Vagina (tissue), 2 donors: ENCODE results near the gene BCL7B. TPM values are rescaled to one million over a fixed set of nuclear protein-coding genes. Genes with fewer than 3 reads are reported as not detected.
A peak's percentile ranks its signal among the peaks of the same experiment; 100 is the strongest.
"Not testable (repeated sequence)": the region's sequence is repeated elsewhere in the genome, so short reads cannot be mapped to it uniquely, and the experiment has no call there.

Experiments used
- DNase-seq, 2 donors: peaks; one replicate each; pipeline ENCODE4 v3.0.0-alpha.2; 2017; ENCODE audit errors: extremely low spot score in 2 of 2
- H3K27ac ChIP-seq: fragments of 200-600 bp; sonication (generic); one replicate; pipeline ENCODE4 v1.5.1; 2019
- H3K27me3 ChIP-seq: fragments of 200-600 bp; sonication (generic); one replicate; pipeline ENCODE4 v1.5.1; 2019
- H3K36me3 ChIP-seq, 2 donors: fragments of 200-600 bp; sonication (generic); one replicate each; pipeline ENCODE4 v1.5.1; 2017 to 2019
- H3K4me1 ChIP-seq: fragments of 200-600 bp; sonication (generic); one replicate; pipeline ENCODE4 v1.5.1; 2019
- H3K4me3 ChIP-seq, 2 donors: fragments of 200-600 bp; sonication (generic); 1 replicate in 1 of 2; 2 replicates in 1 of 2; pipeline ENCODE4 v1.5.1; 2016 to 2019
- H3K9me3 ChIP-seq: fragments of 200-600 bp; sonication (generic); one replicate; pipeline ENCODE4 v1.5.1; 2019
- CTCF ChIP-seq, 3 experiments: fragments of 450-650 bp in 2 of 3; fragments of 200-600 bp in 1 of 3; sonication (generic) in 1 of 3; IDR thresholded peaks; one replicate each; pipeline ENCODE4 v1.5.1; 2017 to 2019; ENCODE audit warnings: antibody characterized with exemption in 3 of 3, mild to moderate bottlenecking in 2 of 3, moderate library complexity in 2 of 3
- POLR2A ChIP-seq, 2 donors: fragments of 450-650 bp; IDR thresholded peaks; one replicate each; pipeline ENCODE4 v1.6.1; 2017; ENCODE audit warnings: antibody characterized with exemption in 2 of 2, mild to moderate bottlenecking in 2 of 2, moderate library complexity in 2 of 2
- POLR2AphosphoS5 ChIP-seq, 2 donors: sonication (generic); formaldehyde crosslinking; IDR thresholded peaks; one replicate each; pipeline ENCODE4 v1.9.0; 2017; ENCODE audit warnings: antibody characterized with exemption in 2 of 2, mild to moderate bottlenecking in 2 of 2, low read depth in 1 of 2; ENCODE audit not compliant: insufficient read depth in 1 of 2
- intact Hi-C: fragments of 100-400 bp; cut with DNase I; formaldehyde crosslinking; loops from one replicate; pipeline ENCODE4 v1.15.1; 2023
- total RNA-seq: library from RNA; depleted of rRNA; stranded (reverse); fragments of >200 nt; gene quantifications from one replicate; pipeline ENCODE4 v1.2.3, GENCODE V29; 2016

Gene BCL7B
- total RNA-seq, 1 donor from 2014 or later = 57.0 TPM

- TF ChIP-seq POLR2A (IDR thresholded peaks at IDR 0.05) (no peak), CTCF (IDR thresholded peaks at IDR 0.05) (no peak), POLR2AphosphoS5 (IDR thresholded peaks at IDR 0.05; ENCODE audit: insufficient read depth in 1 of 2, low read depth in 1 of 2) (no peak)
- intact Hi-C loops = loop anchor here (5.0 kb wide), 1 partner anchor 33 kb away; the partner anchor contains the start of gene BAZ1B
- Histone ChIP-seq H3K4me3 (peak overlapping the region; percentile 73 to 95), H3K36me3 (peaks cover 0 to 26% of the 10 kb centered on the region in 2 donors), H3K27ac (peak overlapping the region; percentile 99), H3K4me1 (peaks cover 24% of the 10 kb centered on the region), H3K9me3 (no peaks in the 10 kb centered on the region), H3K27me3 (no peaks in the 10 kb centered on the region)
- DNase-seq = no peak
Measured at GRCh38 chr7:73555411-73555982, 2.0 kb downstream of the BCL7B start.

DNA sequence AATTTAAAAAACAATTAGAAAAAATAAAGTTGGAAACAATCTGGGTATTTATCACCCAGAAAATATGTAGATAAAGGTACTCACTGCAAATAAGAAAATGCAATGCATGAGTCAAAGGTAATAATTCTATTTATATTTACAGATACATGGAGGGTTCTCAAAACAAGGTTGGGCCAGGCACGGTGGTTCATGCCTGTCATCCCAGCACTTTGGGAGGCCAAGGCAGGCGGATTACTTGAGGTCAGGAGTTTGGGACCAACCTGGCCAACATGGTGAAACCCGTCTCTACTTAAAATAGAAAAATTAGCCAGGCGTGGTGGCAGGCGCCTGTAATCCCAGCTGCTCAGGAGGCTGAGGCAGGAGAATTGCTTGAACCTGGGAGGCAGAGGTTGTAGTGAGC lies 7.4 kb downstream of the BCL7B start:
- Histone ChIP-seq H3K36me3 (peaks cover 0 to 36% of the 10 kb centered on the region in 2 donors), H3K4me1 (peaks cover 14% of the 10 kb centered on the region)
- H3K27ac ChIP-seq, H3K4me3 ChIP-seq, H3K9me3 ChIP-seq, intact Hi-C loops, DNase-seq, H3K27me3 ChIP-seq: not testable (repeated sequence)

GRCh38 chr7:73549176-73549575 lies 8.3 kb downstream of the BCL7B start:
- no peak overlapping the region for H3K4me3 ChIP-seq
- H3K27me3 ChIP-seq = no peaks in the 10 kb centered on the region
- TF ChIP-seq POLR2A (IDR thresholded peaks at IDR 0.05) (no peak), POLR2AphosphoS5 (IDR thresholded peaks at IDR 0.05; ENCODE audit: insufficient read depth in 1 of 2, low read depth in 1 of 2) (no peak), CTCF (IDR thresholded peaks at IDR 0.05) (no peak)
- no peaks in the 10 kb centered on the region for H3K9me3 ChIP-seq
- H3K4me1 ChIP-seq = peaks cover 5% of the 10 kb centered on the region
- intact Hi-C loops = no loop called here
- no peak for DNase-seq
- peaks cover 0 to 36% of the 10 kb centered on the region in 2 donors for H3K36me3 ChIP-seq
- H3K27ac ChIP-seq = no peak overlapping the region

DNA sequence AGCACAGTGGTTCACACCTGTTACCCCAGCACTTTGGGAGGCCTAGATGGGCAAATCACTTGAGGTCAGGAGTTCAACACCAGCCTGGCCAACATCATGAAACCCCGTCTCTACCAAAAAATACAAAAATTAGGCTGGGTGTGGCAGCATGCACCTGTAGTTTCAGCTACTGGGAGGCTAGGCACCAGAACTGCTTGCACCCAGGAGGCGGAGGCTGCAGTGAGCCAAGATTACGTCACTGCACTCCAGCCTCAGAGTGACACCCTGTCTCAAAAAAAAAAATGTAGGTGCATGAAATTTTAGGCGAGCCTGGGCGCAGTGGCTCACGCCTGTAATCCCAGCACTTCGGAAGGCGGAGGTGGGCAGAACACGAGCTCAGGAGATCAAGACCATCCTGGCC lies 9.6 kb downstream of the BCL7B start:
- H3K36me3 ChIP-seq = peaks cover 0 to 37% of the 10 kb centered on the region in 2 donors
- TF ChIP-seq POLR2A (IDR thresholded peaks at IDR 0.05) = no peak
- TF ChIP-seq CTCF (IDR thresholded peaks at IDR 0.05) = no peak
- TF ChIP-seq POLR2AphosphoS5 (IDR thresholded peaks at IDR 0.05; ENCODE audit: insufficient read depth in 1 of 2, low read depth in 1 of 2) = no peak
- H3K27me3 ChIP-seq = no peaks in the 10 kb centered on the region
- no peak overlapping the region for H3K4me3 ChIP-seq
- DNase-seq = no peak
- no peaks in the 10 kb centered on the region for H3K9me3 ChIP-seq
- H3K27ac ChIP-seq = no peak overlapping the region
- intact Hi-C loops = no loop called here
- peaks cover 5% of the 10 kb centered on the region for H3K4me1 ChIP-seq

GRCh38 chr7:73544678-73545077 lies 12.8 kb downstream of the BCL7B start:
- intact Hi-C loops = no loop called here
- peaks cover 5% of the 10 kb centered on the region for H3K4me1 ChIP-seq
- DNase-seq = no peak
- TF ChIP-seq POLR2A (IDR thresholded peaks at IDR 0.05) = no peak
- no peak overlapping the region for H3K4me3 ChIP-seq
- H3K9me3 ChIP-seq = no peaks in the 10 kb centered on the region
- H3K36me3 ChIP-seq = peaks cover 0 to 36% of the 10 kb centered on the region in 2 donors
- H3K27me3 ChIP-seq = no peaks in the 10 kb centered on the region
- no peak overlapping the region for H3K27ac ChIP-seq

GRCh38 chr7:73541722-73542121 lies 15.8 kb downstream of the BCL7B start:
- DNase-seq = no peak
- intact Hi-C loops = no loop called here
- no peaks in the 10 kb centered on the region for H3K4me1 ChIP-seq
- H3K27me3 ChIP-seq = no peaks in the 10 kb centered on the region
- peaks cover 4 to 56% of the 10 kb centered on the region in 2 donors for H3K36me3 ChIP-seq
- H3K9me3 ChIP-seq = no peaks in the 10 kb centered on the region
- TF ChIP-seq CTCF (IDR thresholded peaks at IDR 0.05) = no peak
- TF ChIP-seq POLR2AphosphoS5 (IDR thresholded peaks at IDR 0.05; ENCODE audit: insufficient read depth in 1 of 2, low read depth in 1 of 2) = no peak
- no peak for TF ChIP-seq POLR2A (IDR thresholded peaks at IDR 0.05)
- no peak overlapping the region for H3K27ac ChIP-seq
- H3K4me3 ChIP-seq = no peak overlapping the region
